A673 (cell line): ENCODE data around the gene GJD2.

Experiments
- CTCF ChIP-seq: fragments of 300-800, 200-600 bp; sonication (generic); conservative IDR thresholded peaks from 2 replicates; pipeline ENCODE4 v1.5.1; 2017; ENCODE audit warnings: low read depth, mild to moderate bottlenecking, antibody characterized with exemption, low read length, moderate library complexity, mixed read lengths
- EZH2 ChIP-seq: fragments of 200-600 bp; sonication (generic); IDR thresholded peaks from 2 replicates; pipeline ENCODE4 v1.6.1; 2017; ENCODE audit warnings: borderline replicate concordance, low read depth, mild to moderate bottlenecking, mixed read lengths, antibody characterized with exemption, low read length; ENCODE audit not compliant: poor library complexity, severe bottlenecking

DNA sequence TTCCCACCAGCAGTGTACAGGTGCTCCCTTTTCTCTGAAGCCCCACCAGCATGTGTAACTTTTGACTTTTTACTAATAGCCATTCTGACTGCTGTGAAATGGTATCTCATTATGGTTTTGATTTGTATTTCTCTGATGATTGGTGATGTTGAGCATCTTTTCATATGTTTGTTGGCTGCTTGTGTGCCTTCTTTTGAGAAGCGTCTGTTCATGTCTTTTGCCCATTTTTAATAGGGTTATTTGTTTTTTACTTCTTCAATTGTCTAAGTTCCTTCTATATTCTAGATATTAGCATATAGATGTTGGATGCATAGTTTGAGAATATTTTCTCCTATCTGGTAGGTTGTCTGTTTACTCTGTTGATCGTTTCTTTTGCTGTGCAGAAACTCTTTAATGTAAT, 25.9 kb upstream of the GJD2 start:
- TF ChIP-seq EZH2 (no peak), CTCF (no peak)
